ENCODE data around the gene SDR42E2.

- TF ChIP-seq CTCF (conservative IDR thresholded peaks at IDR 0.05 in 1 of 2, IDR thresholded peaks at IDR 0.05 in 1 of 2; ENCODE audit: low read depth in 1 of 2, low read length in 2 of 2) (peak; percentile 23 to 44), EZH2 (IDR thresholded peaks at IDR 0.05; ENCODE audit: low read length, missing control alignments) (no peak)
Observed at GRCh38 chr16:22141767-22142166, 20.5 kb upstream of the SDR42E2 start.

Data from fibroblast of lung (primary cell).